ENCODE data around the gene CCDC88A.
"Not testable (repeated sequence)": the region's sequence is repeated elsewhere in the genome, so short reads cannot be mapped to it uniquely, and the experiment has no call there.

The CCDC88A gene

DNA sequence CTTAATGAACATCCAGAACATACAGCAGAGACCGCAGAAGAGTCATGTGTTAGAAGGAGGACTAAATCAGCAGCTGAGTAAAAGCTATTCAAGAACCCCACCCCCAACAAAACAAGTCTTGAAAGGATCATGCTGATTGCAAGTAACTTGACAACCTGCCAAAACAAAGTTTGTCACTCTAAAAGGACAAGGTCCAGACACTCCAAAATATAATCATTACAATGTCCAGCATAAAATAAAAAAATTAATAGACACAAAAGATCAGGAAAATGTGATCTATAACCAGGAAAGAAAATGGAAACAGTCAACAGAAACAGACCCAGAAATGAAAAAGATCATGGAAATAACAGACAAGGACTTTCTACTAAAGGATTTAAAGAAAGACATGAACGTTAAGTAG is 28.5 kb downstream of the CCDC88A start:
- Histone ChIP-seq H3K27me3 (ENCODE audit: control insufficient read depth in 2 of 2, insufficient read depth in 2 of 2, low read length in 2 of 2) (no peaks in the 10 kb centered on the region), H3K4me3 (ENCODE audit: low read length in 2 of 2) (no peak overlapping the region), H3K27ac (ENCODE audit: low read depth in 2 of 2, low read length in 2 of 2) (no peak overlapping the region), H3K9ac (ENCODE audit: low read depth in 1 of 2, low read length in 2 of 2) (no peak overlapping the region), H3K36me3 (ENCODE audit: control insufficient read depth in 2 of 2, insufficient read depth in 2 of 2, low read length in 2 of 2) (no peaks in the 10 kb centered on the region), H3K9me3 (ENCODE audit: control insufficient read depth in 2 of 2, low read length in 2 of 2) (no peaks in the 10 kb centered on the region), H3K4me1 (ENCODE audit: control insufficient read depth in 2 of 2, insufficient read depth in 2 of 2, low read length in 2 of 2) (no peaks in the 10 kb centered on the region)

DNA sequence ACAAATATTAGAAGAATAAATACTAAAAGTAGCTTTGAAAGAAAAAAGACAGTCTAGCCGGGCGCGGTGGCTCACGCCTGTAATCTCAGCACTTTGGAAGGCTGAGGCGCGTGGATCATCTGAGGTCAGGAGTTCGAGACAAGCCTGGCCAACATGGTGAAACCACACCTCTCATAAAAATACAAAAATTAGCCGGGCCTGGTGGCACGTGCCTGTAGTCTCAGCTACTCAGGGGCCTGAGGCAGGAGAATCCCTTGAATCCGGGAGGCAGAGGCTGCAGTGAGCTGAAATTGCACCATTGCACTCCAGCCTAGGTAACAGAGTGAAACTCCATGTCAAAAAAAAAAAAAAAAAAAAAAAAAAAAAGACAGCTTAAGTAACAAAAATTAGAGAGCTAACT is 34.1 kb downstream of the CCDC88A start:
- not testable (repeated sequence) for H3K27ac ChIP-seq (ENCODE audit: low read depth in 2 of 2, low read length in 2 of 2); H3K4me3 ChIP-seq (ENCODE audit: low read length in 2 of 2); H3K4me1 ChIP-seq (ENCODE audit: control insufficient read depth in 2 of 2, insufficient read depth in 2 of 2, low read length in 2 of 2); H3K9me3 ChIP-seq (ENCODE audit: control insufficient read depth in 2 of 2, low read length in 2 of 2); H3K9ac ChIP-seq (ENCODE audit: low read depth in 1 of 2, low read length in 2 of 2); H3K36me3 ChIP-seq (ENCODE audit: control insufficient read depth in 2 of 2, insufficient read depth in 2 of 2, low read length in 2 of 2); H3K27me3 ChIP-seq (ENCODE audit: control insufficient read depth in 2 of 2, insufficient read depth in 2 of 2, low read length in 2 of 2)

DNA sequence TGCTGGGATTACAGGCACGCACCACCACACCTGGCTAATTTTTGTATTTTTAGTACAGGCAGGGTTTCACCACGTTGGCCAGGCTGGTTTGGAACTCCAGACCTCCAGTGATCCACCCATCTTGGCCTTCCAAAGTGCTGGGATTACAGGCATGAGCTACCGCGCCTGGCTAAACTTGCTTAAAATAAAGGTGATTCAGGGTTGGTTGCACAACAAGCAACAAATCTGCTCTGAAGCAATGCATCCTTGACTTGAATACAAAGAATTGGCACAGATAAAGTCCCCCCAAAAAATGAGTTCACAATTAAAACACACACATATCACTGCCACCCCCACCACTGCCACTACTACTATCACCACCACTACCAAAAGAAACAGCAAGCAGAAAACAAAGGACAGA is 34.9 kb downstream of the CCDC88A start:
- Histone ChIP-seq H3K9me3 (ENCODE audit: control insufficient read depth in 2 of 2, low read length in 2 of 2) (no peaks in the 10 kb centered on the region), H3K27me3 (ENCODE audit: control insufficient read depth in 2 of 2, insufficient read depth in 2 of 2, low read length in 2 of 2) (no peaks in the 10 kb centered on the region), H3K4me1 (ENCODE audit: control insufficient read depth in 2 of 2, insufficient read depth in 2 of 2, low read length in 2 of 2) (no peaks in the 10 kb centered on the region), H3K36me3 (ENCODE audit: control insufficient read depth in 2 of 2, insufficient read depth in 2 of 2, low read length in 2 of 2) (no peaks in the 10 kb centered on the region), H3K4me3 (ENCODE audit: low read length in 2 of 2) (no peak overlapping the region), H3K9ac (ENCODE audit: low read depth in 1 of 2, low read length in 2 of 2) (no peak overlapping the region), H3K27ac (ENCODE audit: low read depth in 2 of 2, low read length in 2 of 2) (no peak overlapping the region)

DNA sequence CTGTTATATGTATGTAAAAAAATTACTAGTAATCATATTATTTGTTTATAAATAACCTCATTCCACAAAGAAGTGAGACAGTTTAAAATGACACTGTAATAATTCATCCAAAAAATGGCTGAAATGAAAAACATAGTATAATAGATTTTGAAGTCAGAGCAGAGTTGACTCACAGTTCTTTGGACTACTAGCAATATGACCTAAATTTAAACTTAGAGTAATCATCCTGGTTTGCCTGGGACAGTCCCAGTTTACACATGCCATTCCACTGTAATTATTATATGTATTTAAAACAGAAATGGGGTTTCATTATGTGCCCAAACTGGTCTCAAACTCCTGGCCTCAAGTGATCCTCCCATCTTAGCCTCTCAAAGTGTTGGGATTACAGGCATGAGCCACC is 48.3 kb downstream of the CCDC88A start:
- Histone ChIP-seq H3K9ac (ENCODE audit: low read depth in 1 of 2, low read length in 2 of 2) (no peak overlapping the region), H3K36me3 (ENCODE audit: control insufficient read depth in 2 of 2, insufficient read depth in 2 of 2, low read length in 2 of 2) (no peaks in the 10 kb centered on the region), H3K4me3 (ENCODE audit: low read length in 2 of 2) (no peak overlapping the region), H3K9me3 (ENCODE audit: control insufficient read depth in 2 of 2, low read length in 2 of 2) (no peaks in the 10 kb centered on the region), H3K27ac (ENCODE audit: low read depth in 2 of 2, low read length in 2 of 2) (no peak overlapping the region), H3K27me3 (ENCODE audit: control insufficient read depth in 2 of 2, insufficient read depth in 2 of 2, low read length in 2 of 2) (no peaks in the 10 kb centered on the region), H3K4me1 (ENCODE audit: control insufficient read depth in 2 of 2, insufficient read depth in 2 of 2, low read length in 2 of 2) (no peaks in the 10 kb centered on the region)

DNA sequence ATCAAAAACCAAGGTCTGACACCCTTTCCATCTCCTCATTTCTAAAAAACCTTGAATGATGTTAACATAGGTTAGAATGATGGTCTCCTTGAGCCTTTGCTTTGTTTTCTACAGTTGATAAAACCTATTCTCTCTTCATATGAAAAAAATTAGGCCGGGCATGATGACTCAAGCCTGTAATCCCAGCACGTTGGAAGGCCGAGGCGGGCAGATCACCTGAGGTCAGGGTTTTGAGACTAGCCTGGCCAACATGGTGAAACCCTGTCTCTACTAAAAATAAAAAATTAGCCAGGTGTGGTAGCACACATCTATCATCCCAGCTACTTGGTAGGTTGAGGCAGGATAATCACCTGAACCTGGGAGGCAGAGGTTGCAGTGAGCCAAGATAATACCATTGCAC is 49.4 kb downstream of the CCDC88A start:
- Histone ChIP-seq H3K9me3 (ENCODE audit: control insufficient read depth in 2 of 2, low read length in 2 of 2) (no peaks in the 10 kb centered on the region), H3K4me3 (ENCODE audit: low read length in 2 of 2) (no peak overlapping the region), H3K27ac (ENCODE audit: low read depth in 2 of 2, low read length in 2 of 2) (no peak overlapping the region), H3K27me3 (ENCODE audit: control insufficient read depth in 2 of 2, insufficient read depth in 2 of 2, low read length in 2 of 2) (no peaks in the 10 kb centered on the region), H3K9ac (ENCODE audit: low read depth in 1 of 2, low read length in 2 of 2) (no peak overlapping the region), H3K4me1 (ENCODE audit: control insufficient read depth in 2 of 2, insufficient read depth in 2 of 2, low read length in 2 of 2) (no peaks in the 10 kb centered on the region), H3K36me3 (ENCODE audit: control insufficient read depth in 2 of 2, insufficient read depth in 2 of 2, low read length in 2 of 2) (no peaks in the 10 kb centered on the region)

DNA sequence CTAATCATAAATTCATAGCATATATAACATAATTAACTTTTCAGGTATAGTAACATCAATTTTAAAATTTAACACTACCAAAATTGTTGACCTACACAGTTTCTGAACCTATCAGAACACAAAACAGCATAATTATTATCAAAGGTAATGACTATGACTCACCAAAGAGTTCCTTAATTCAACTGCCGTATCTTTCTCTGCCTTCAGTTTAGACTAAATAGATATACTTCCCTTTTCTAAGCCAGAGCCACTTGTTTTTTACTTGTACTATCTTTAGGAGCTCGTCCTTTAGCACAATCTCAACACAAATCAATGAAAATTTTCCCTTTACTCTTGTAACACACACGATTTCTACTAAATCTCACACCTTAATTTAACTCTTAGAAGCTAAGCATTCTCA is 54.4 kb downstream of the CCDC88A start:
- H3K27ac ChIP-seq (ENCODE audit: low read depth in 2 of 2, low read length in 2 of 2) = no peak overlapping the region
- H3K4me1 ChIP-seq (ENCODE audit: control insufficient read depth in 2 of 2, insufficient read depth in 2 of 2, low read length in 2 of 2) = no peaks in the 10 kb centered on the region
- no peaks in the 10 kb centered on the region for H3K36me3 ChIP-seq (ENCODE audit: control insufficient read depth in 2 of 2, insufficient read depth in 2 of 2, low read length in 2 of 2)
- H3K9ac ChIP-seq (ENCODE audit: low read depth in 1 of 2, low read length in 2 of 2) = no peak overlapping the region
- H3K27me3 ChIP-seq (ENCODE audit: control insufficient read depth in 2 of 2, insufficient read depth in 2 of 2, low read length in 2 of 2) = no peaks in the 10 kb centered on the region
- H3K9me3 ChIP-seq (ENCODE audit: control insufficient read depth in 2 of 2, low read length in 2 of 2) = no peaks in the 10 kb centered on the region
- H3K4me3 ChIP-seq (ENCODE audit: low read length in 2 of 2) = no peak overlapping the region

DNA sequence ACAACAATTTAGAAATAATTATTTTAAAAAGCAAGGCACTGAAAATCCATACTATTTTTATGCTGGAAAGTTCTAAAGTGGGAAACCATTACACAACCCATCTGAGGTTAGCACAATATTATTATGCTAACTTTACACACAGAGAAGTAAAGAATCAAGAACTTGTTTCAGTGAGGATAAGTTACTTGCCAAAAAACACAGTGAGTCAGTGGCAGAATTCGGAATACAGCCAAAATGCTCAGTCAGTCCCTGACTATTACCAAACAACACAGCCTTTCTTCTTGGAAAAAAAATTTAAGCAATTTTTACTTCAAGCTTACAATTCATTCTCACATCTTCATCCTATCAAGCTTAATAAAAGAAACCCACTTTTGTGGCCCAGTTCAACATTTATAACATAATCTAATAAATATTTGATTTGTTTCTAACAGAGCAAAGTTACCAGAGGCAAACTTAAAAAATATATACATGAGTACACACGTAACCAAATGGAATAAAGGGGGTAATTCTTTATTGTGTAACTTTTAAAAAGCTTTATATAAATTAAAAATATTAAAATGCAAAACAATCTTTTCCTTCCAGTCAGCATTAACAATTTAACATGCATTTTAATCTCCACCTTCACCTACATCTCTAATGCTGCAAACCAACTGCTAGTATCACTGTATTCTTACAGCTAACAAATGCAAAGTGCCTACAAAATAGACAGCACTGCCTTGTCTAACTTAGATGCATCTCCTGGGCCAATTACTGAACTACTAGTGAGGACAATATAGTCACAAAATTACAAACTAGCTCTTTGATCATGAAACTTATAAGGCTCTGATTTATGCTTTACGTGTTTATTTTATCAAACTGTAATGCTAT is 55.2 kb downstream of the CCDC88A start:
- Histone ChIP-seq H3K4me1 (ENCODE audit: control insufficient read depth in 2 of 2, insufficient read depth in 2 of 2, low read length in 2 of 2) (no peaks in the 10 kb centered on the region), H3K27ac (ENCODE audit: low read depth in 2 of 2, low read length in 2 of 2) (no peak overlapping the region), H3K27me3 (ENCODE audit: control insufficient read depth in 2 of 2, insufficient read depth in 2 of 2, low read length in 2 of 2) (no peaks in the 10 kb centered on the region), H3K9me3 (ENCODE audit: control insufficient read depth in 2 of 2, low read length in 2 of 2) (no peaks in the 10 kb centered on the region), H3K36me3 (ENCODE audit: control insufficient read depth in 2 of 2, insufficient read depth in 2 of 2, low read length in 2 of 2) (no peaks in the 10 kb centered on the region), H3K4me3 (ENCODE audit: low read length in 2 of 2) (no peak overlapping the region), H3K9ac (ENCODE audit: low read depth in 1 of 2, low read length in 2 of 2) (no peak overlapping the region)

DNA sequence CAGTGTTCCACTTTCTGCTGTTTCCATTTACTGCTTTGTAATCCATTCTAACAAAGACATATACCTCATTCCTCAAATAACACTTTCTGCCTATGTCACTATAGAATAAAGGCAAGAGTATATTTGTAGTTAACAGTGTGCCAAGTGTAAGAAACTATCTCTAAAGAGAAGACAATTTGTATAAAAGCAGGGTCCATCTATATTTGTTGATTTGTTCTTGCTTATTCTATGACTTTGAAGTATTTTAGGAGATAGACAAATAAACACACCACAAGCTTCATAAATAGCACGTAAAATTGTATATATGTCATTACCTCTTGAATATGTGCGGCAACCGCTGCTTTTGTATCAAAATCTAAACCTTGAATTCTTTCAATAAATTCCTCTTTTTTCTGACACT is 56.0 kb downstream of the CCDC88A start:
- H3K4me1 ChIP-seq (ENCODE audit: control insufficient read depth in 2 of 2, insufficient read depth in 2 of 2, low read length in 2 of 2) = no peaks in the 10 kb centered on the region

DNA sequence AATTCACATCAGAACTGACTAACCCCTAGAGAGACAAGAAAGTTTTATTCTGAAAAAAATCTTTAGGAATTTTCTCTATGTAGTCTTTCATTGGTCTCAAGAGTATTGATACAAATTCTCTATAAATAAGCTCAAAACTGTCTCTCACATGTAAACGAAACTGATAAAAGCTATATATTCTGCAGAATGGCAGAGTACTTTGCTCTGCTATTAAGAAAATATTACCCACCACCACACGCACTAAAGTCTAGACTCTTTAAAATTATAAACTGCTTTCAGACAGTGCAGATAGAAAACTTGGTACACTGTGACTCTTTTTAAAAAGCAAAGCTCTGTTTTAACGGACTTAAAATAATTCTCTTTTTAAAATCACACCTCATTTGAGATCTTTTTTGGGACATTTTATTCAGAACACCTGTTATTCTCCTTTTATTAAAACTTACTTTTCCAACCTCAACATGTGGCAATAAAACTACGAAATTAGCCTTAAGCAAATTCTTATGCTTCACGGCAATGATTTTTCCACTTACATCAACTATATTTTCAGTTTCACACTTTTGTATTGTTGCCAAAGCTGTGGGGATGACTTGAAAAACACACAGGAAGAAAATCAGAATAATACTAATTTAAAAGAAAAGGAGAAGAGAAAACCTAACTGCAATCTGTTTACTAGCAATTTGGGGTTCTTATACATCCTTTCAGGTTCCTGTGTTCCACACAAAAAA is 58.0 kb downstream of the CCDC88A start:
- H3K27ac ChIP-seq (ENCODE audit: low read depth in 2 of 2, low read length in 2 of 2) = no peak overlapping the region
- no peak overlapping the region for H3K4me3 ChIP-seq (ENCODE audit: low read length in 2 of 2)
- no peaks in the 10 kb centered on the region for H3K9me3 ChIP-seq (ENCODE audit: control insufficient read depth in 2 of 2, low read length in 2 of 2)
- no peaks in the 10 kb centered on the region for H3K4me1 ChIP-seq (ENCODE audit: control insufficient read depth in 2 of 2, insufficient read depth in 2 of 2, low read length in 2 of 2)
- H3K36me3 ChIP-seq (ENCODE audit: control insufficient read depth in 2 of 2, insufficient read depth in 2 of 2, low read length in 2 of 2) = no peaks in the 10 kb centered on the region
- H3K27me3 ChIP-seq (ENCODE audit: control insufficient read depth in 2 of 2, insufficient read depth in 2 of 2, low read length in 2 of 2) = no peaks in the 10 kb centered on the region
- no peak overlapping the region for H3K9ac ChIP-seq (ENCODE audit: low read depth in 1 of 2, low read length in 2 of 2)

More for the DNA sequence above, 56.0 kb downstream of the CCDC88A start:
- Histone ChIP-seq H3K4me3 (ENCODE audit: low read length in 2 of 2) (no peak overlapping the region), H3K9me3 (ENCODE audit: control insufficient read depth in 2 of 2, low read length in 2 of 2) (no peaks in the 10 kb centered on the region), H3K9ac (ENCODE audit: low read depth in 1 of 2, low read length in 2 of 2) (no peak overlapping the region), H3K36me3 (ENCODE audit: control insufficient read depth in 2 of 2, insufficient read depth in 2 of 2, low read length in 2 of 2) (no peaks in the 10 kb centered on the region), H3K27ac (ENCODE audit: low read depth in 2 of 2, low read length in 2 of 2) (no peak overlapping the region), H3K27me3 (ENCODE audit: control insufficient read depth in 2 of 2, insufficient read depth in 2 of 2, low read length in 2 of 2) (no peaks in the 10 kb centered on the region)

DNA sequence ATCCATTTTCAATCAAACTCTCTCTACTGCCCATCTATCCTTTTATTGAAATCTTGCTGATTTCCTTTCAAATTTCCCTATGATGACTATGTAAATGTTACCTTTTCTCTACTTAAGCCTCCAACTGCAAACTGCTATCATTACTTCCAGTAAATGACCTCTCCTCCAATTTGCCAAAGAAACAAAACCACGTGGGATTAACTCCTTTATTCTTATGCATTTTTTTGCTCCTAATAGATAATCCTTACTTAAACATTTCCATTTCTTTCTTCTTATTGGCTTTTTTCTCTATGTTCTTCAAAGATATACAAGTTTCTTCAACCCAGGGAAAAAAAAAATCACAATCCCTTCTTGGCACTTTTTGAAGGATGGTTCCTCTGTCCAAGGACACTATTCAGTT is 61.2 kb downstream of the CCDC88A start:
- Histone ChIP-seq H3K4me3 (ENCODE audit: low read length in 2 of 2) (no peak overlapping the region), H3K27ac (ENCODE audit: low read depth in 2 of 2, low read length in 2 of 2) (no peak overlapping the region), H3K4me1 (ENCODE audit: control insufficient read depth in 2 of 2, insufficient read depth in 2 of 2, low read length in 2 of 2) (no peaks in the 10 kb centered on the region), H3K9ac (ENCODE audit: low read depth in 1 of 2, low read length in 2 of 2) (no peak overlapping the region), H3K36me3 (ENCODE audit: control insufficient read depth in 2 of 2, insufficient read depth in 2 of 2, low read length in 2 of 2) (no peaks in the 10 kb centered on the region), H3K9me3 (ENCODE audit: control insufficient read depth in 2 of 2, low read length in 2 of 2) (no peaks in the 10 kb centered on the region), H3K27me3 (ENCODE audit: control insufficient read depth in 2 of 2, insufficient read depth in 2 of 2, low read length in 2 of 2) (no peaks in the 10 kb centered on the region)

All from mucosa of rectum (tissue), 2 donors.